ENCODE results near the gene MTUS2.

Gene MTUS2

GRCh38 chr13:29428310-29429181 is 608.4 kb downstream of the MTUS2 start:
- peak; percentile 32 to 41 for DNase-seq

GRCh38 chr13:29429286-29429900 is 609.3 kb downstream of the MTUS2 start:
- no peak for DNase-seq

GRCh38 chr13:29434217-29434945 is 614.2 kb downstream of the MTUS2 start:
- no peak for DNase-seq

GRCh38 chr13:29435125-29435911 is 615.2 kb downstream of the MTUS2 start:
- DNase-seq: peak; percentile 44 to 64

- DNase-seq: no peak
These were observed 616.2 kb downstream of the MTUS2 start for GRCh38 chr13:29436291-29436690.

GRCh38 chr13:29436721-29437280 is 616.7 kb downstream of the MTUS2 start:
- no peak for DNase-seq

GRCh38 chr13:29438769-29439168 is 618.6 kb downstream of the MTUS2 start:
- no peak for DNase-seq

GRCh38 chr13:29439601-29440388 is 619.7 kb downstream of the MTUS2 start:
- no peak for DNase-seq

- DNase-seq: no peak
These were observed 621.2 kb downstream of the MTUS2 start for GRCh38 chr13:29441306-29441705.

GRCh38 chr13:29446016-29446415 is 625.9 kb downstream of the MTUS2 start:
- no peak for DNase-seq

GRCh38 chr13:29448174-29448573 is 628.0 kb downstream of the MTUS2 start:
- no peak for DNase-seq

- no peak for DNase-seq
These were observed 629.6 kb downstream of the MTUS2 start for GRCh38 chr13:29449726-29450125.

GRCh38 chr13:29451976-29452375 is 631.8 kb downstream of the MTUS2 start:
- no peak for DNase-seq

- no peak for DNase-seq
These were observed 632.9 kb downstream of the MTUS2 start for GRCh38 chr13:29452773-29453616.

GRCh38 chr13:29453617-29454011 is 633.5 kb downstream of the MTUS2 start:
- DNase-seq: no peak

- no peak for DNase-seq
These were observed 634.9 kb downstream of the MTUS2 start for GRCh38 chr13:29454931-29455481.

GRCh38 chr13:29456419-29456818 is 636.3 kb downstream of the MTUS2 start:
- DNase-seq: no peak

- DNase-seq: no peak
These were observed 637.2 kb downstream of the MTUS2 start for GRCh38 chr13:29457299-29457698.

- DNase-seq: no peak
These were observed 638.3 kb downstream of the MTUS2 start for GRCh38 chr13:29458419-29458818.

GRCh38 chr13:29459813-29460355 is 639.7 kb downstream of the MTUS2 start:
- DNase-seq: no peak
